Measurements from ENCODE around the gene MB.
"Not testable (repeated sequence)": the region's sequence is repeated elsewhere in the genome, so short reads cannot be mapped to it uniquely, and the experiment has no call there.

Gene MB

GRCh38 chr22:35617137-35617755 lies at the start of gene MB:
Gene MB (minus strand): TSS chr22:35617329. CDS start chr22:35617257, 72 bp downstream.
- DNase-seq = no peak

GRCh38 chr22:35666699-35667098 lies 49.6 kb upstream of the MB start:
- not testable (repeated sequence) for DNase-seq

- DNase-seq = no peak
These were observed 47.9 kb upstream of the MB start for GRCh38 chr22:35664955-35665587.

- no peak for DNase-seq
These were observed 46.2 kb upstream of the MB start for GRCh38 chr22:35663371-35663770.

- no peak for DNase-seq
These were observed 45.8 kb upstream of the MB start for GRCh38 chr22:35662914-35663313.

GRCh38 chr22:35661464-35661863 lies 44.3 kb upstream of the MB start:
- no peak for DNase-seq

GRCh38 chr22:35660291-35661127 lies 43.4 kb upstream of the MB start:
- peak; percentile 65 for DNase-seq

GRCh38 chr22:35657571-35658312 lies 40.6 kb upstream of the MB start:
- no peak for DNase-seq

GRCh38 chr22:35656284-35656752 lies 39.2 kb upstream of the MB start:
- DNase-seq = no peak

GRCh38 chr22:35653824-35654223 lies 36.7 kb upstream of the MB start:
- no peak for DNase-seq

GRCh38 chr22:35651085-35651484 lies 34.0 kb upstream of the MB start:
- no peak for DNase-seq

- no peak for DNase-seq
These were observed 32.6 kb upstream of the MB start for GRCh38 chr22:35649636-35650250.

GRCh38 chr22:35649026-35649553 lies 32.0 kb upstream of the MB start:
- no peak for DNase-seq

GRCh38 chr22:35648066-35649025 lies 31.2 kb upstream of the MB start, which contains the start of gene APOL6:
Gene APOL6 (plus strand): TSS chr22:35648446. CDS start chr22:35656426, 7,980 bp downstream.
- peak; percentile 26 for DNase-seq

GRCh38 chr22:35645646-35646045 lies 28.5 kb upstream of the MB start:
- no peak for DNase-seq

- DNase-seq = no peak
These were observed 26.9 kb upstream of the MB start for GRCh38 chr22:35643991-35644390.

GRCh38 chr22:35642305-35642741 lies 25.2 kb upstream of the MB start:
- DNase-seq = no peak

- DNase-seq = no peak
These were observed 24.5 kb upstream of the MB start for GRCh38 chr22:35641494-35642120.

- no peak for DNase-seq
These were observed 21.3 kb upstream of the MB start for GRCh38 chr22:35638410-35638809.

GRCh38 chr22:35638001-35638400 lies 20.9 kb upstream of the MB start:
- DNase-seq = no peak

All from activated gamma-delta T cell treated with Interleukin-2 at 50 U/mL for 16 hours (primary cell).